MG63 (cell line): Measurements from ENCODE around the gene BRD1. TPM values are rescaled to one million over a fixed set of nuclear protein-coding genes. Genes with fewer than 3 reads are reported as not detected.
A peak's percentile ranks its signal among the peaks of the same experiment; 100 is the strongest.
"Not testable (repeated sequence)": the region's sequence is repeated elsewhere in the genome, so short reads cannot be mapped to it uniquely, and the experiment has no call there.

Experiments used
- DNase-seq: peaks from one replicate; pipeline ENCODE4 v3.0.0-alpha.2; 2020
- H3K27me3 ChIP-seq: fragments of 250-450 bp; sonication (Bioruptor Pico); 2 replicates; pipeline ENCODE4 v1.5.1; 2020; ENCODE audit warnings: mild to moderate bottlenecking, moderate library complexity
- H3K36me3 ChIP-seq: fragments of 250-450 bp; sonication (Bioruptor Pico); 2 replicates; pipeline ENCODE4 v1.5.1; 2020; ENCODE audit warnings: mild to moderate bottlenecking, moderate library complexity
- H3K4me3 ChIP-seq: fragments of 250-450 bp; sonication (Bioruptor Pico); 2 replicates; pipeline ENCODE4 v1.5.1; 2020; ENCODE audit warnings: mild to moderate bottlenecking, moderate library complexity
- H3K9me3 ChIP-seq: fragments of 250-450 bp; sonication (Bioruptor Pico); 2 replicates; pipeline ENCODE4 v1.5.1; 2020; ENCODE audit warnings: mild to moderate bottlenecking, moderate library complexity
- total RNA-seq: library from RNA; depleted of rRNA; stranded (reverse); fragments of >200 nt; shearing (Covaris generic); gene quantifications from 2 replicates; pipeline ENCODE4 v1.2.3, GENCODE V29; 2014; ENCODE audit warnings: low replicate concordance

The BRD1 gene
- total RNA-seq, 1 experiment from 2014 or later = 18.0 TPM

DNA sequence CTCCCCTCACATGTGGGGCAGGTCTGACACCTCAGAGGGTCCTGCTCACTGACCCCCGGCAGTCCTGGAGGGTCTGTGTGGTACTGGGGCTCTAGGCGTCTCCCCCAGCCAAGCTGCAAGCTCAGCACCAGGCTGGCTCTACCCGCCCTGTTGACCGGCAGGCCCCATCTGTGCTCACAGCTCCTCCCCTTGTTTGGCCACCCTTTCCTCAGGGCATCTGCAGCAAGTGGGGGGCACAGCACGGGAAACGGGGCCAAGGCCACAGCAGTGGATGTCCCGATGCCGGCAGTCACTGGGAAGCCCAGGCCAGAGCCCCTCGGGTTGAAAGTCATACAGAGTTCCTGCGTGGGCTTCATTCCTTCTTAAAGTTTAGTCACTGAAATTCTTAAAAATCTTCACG lies 5.9 kb downstream of the BRD1 start:
- H3K27me3 ChIP-seq, H3K9me3 ChIP-seq, DNase-seq, H3K4me3 ChIP-seq: not testable (repeated sequence)
- H3K36me3 ChIP-seq = peaks cover 88% of the 10 kb centered on the region

DNA sequence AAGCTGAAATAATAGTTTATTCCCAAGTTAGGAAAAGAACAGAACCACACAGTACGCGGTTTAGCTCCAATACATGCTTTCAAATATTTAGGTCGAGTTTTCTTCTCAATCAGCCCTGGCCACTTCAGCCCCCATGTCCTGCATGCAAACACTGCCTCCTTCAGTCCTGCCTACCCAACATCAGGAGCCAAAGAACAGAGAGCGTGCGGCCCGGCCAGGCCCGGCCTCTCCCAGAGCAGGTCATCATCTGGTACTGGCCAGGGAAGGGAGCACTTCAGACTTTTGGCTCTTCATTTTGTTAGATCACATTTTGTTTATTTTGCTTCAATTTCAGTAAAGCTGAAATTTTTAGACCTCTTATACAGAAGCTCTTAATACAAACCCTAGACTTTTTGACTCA lies 6.7 kb downstream of the BRD1 start:
- H3K27me3 ChIP-seq = no peaks in the 10 kb centered on the region
- no peak for DNase-seq
- no peak overlapping the region for H3K4me3 ChIP-seq
- no peaks in the 10 kb centered on the region for H3K9me3 ChIP-seq
- peaks cover 92% of the 10 kb centered on the region for H3K36me3 ChIP-seq

DNA sequence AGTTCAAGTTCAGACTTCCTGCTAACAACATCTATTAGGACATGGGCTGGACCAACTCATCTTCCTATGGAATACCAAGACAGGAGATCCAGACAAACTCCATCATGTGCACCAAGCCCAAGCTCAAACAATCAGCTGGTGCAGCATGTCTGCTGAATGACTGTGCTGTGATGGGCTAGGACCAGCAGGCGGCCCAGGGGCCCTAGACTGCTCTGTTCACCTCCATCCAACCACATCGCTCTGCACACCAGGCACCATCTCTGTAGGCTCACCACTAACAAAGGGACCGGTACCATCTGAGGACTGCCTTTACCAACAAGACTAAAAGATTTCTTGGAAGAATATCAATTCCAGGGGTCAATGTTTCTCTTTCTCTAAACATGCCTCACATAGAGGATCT lies 10.3 kb downstream of the BRD1 start:
- DNase-seq = no peak
- Histone ChIP-seq H3K27me3 (no peaks in the 10 kb centered on the region), H3K4me3 (no peak overlapping the region), H3K36me3 (peaks cover 77% of the 10 kb centered on the region), H3K9me3 (no peaks in the 10 kb centered on the region)

DNA sequence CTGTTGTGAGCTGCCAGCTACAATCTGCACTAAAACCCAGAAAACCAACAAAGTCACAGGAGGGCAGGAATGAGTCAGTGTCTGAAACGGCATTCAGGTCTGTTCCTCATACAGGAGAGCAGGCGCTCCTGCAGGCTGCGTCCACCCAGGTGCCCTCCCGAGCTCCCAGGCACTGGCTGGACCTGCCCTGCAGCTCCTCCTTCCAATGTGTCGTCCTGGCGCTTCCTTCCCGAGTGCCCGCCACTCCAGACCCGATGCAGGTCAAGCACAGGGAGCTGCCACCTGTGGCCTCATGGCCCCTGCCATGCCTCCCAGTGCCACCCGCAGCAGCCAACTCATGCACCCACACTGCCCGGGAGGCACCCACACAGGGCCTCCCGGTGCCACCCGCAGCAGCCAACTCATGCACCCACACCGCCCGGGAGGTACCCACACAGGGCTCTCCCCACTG lies 12.0 kb downstream of the BRD1 start:
- no peaks in the 10 kb centered on the region for H3K9me3 ChIP-seq
- no peak for DNase-seq
- H3K36me3 ChIP-seq = peaks cover 60% of the 10 kb centered on the region
- no peaks in the 10 kb centered on the region for H3K27me3 ChIP-seq
- no peak overlapping the region for H3K4me3 ChIP-seq

DNA sequence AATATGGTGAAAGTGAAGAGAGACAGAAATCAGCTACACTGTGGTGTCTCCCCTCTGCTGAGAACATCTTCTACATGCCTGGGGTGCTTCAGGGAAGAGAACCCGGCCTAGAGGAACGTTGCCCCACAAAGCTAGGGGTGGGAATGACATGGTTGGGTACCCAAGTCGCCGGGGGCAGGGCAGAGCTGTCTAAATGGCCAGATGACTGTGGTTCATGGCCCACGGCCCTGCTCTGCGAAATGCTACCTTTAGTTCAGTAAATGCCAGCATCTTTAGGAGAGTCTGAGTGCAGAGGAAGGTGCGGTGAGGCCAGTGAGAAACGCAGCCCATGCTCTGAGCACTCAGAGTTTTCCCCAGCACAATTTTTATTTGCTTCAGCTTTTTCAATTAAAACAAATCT lies 12.8 kb downstream of the BRD1 start:
- Histone ChIP-seq H3K36me3 (peaks cover 55% of the 10 kb centered on the region), H3K4me3 (no peak overlapping the region), H3K27me3 (no peaks in the 10 kb centered on the region), H3K9me3 (no peaks in the 10 kb centered on the region)
- no peak for DNase-seq

DNA sequence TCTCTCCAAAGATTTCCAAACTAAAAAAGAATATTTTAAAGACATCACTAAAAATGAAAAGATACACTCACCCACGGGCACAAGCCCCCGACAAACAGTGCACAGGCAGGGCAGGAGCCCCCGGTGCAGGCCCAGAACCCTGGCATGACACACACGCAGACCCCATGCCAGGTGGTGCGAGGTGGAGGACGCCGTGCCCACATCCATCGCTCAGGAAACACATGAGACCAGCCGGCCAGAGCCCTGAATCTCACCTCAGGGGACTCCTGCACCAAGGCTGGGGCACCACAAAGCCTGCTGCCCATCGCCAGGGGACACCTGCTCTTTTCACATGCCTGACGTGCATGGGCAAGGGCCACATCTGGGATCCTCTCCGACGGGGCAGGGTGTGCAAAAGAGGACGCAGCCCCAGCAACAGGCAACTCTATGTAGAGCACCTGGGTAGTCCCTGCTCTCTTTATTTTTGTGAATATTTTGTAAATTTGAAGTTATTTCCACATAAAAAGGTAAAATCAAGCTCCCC lies 13.4 kb downstream of the BRD1 start:
- Histone ChIP-seq H3K9me3 (no peaks in the 10 kb centered on the region), H3K36me3 (peaks cover 54% of the 10 kb centered on the region), H3K27me3 (no peaks in the 10 kb centered on the region), H3K4me3 (no peak overlapping the region)
- DNase-seq = no peak

DNA sequence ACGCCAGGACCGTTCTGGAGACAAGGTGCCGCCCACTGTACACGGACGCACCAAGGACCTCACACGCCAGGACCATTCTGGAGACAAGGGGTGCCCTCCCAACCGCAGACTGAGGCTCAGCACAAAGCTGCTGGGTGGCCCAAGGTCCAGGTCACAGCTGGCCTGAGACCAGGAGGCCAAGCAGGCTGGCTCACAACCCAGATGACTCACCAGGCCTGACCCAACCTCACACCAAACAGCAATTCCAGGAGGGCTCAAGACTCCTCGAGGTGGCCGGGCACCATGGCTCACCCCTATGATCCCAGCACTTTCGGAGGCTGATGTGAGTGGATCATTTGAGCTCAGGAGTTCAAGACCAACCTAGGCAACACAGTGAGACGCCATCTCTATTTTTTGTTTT lies 14.8 kb downstream of the BRD1 start:
- H3K27me3 ChIP-seq = no peaks in the 10 kb centered on the region
- H3K4me3 ChIP-seq = no peak overlapping the region
- no peaks in the 10 kb centered on the region for H3K9me3 ChIP-seq
- H3K36me3 ChIP-seq = peaks cover 46% of the 10 kb centered on the region
- DNase-seq = peak; percentile 62

DNA sequence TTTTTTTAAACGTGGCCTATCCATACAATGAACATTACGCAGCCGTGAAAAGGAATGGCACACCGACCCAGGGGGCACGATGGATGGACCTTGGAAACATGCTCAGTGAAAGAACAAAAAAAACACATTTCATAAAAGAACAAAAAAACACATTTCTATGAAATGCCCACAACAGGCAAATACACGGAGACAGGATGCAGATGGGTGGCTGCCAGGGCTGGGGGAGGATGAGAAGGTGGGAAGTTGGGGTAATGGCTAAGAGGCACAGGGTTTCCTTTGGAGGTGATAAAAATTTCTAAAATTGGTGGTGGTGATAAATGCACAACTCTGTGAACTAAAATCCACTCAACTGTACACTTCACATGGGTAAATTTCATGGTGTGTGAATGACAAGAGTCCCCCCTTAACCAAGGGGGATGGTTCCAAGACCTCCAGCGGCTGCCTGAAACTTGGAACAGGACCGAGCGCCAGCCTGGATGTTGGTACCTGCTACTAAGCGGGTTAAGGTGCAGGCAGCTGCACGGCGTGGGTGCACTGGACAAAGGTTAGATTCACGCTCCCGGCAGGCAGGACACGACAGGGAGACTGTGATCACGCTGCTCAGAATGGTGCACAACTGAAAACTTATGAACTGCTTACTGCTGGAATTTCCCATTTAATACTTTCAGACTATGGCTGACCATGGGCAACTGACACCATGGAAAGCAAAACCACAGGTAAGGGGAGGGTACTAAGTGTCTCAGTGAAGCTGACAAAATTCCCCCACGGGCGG lies 16.5 kb downstream of the BRD1 start:
- H3K9me3 ChIP-seq = no peaks in the 10 kb centered on the region
- H3K4me3 ChIP-seq = no peak overlapping the region
- no peak for DNase-seq
- H3K36me3 ChIP-seq = peaks cover 37% of the 10 kb centered on the region
- H3K27me3 ChIP-seq = no peaks in the 10 kb centered on the region

DNA sequence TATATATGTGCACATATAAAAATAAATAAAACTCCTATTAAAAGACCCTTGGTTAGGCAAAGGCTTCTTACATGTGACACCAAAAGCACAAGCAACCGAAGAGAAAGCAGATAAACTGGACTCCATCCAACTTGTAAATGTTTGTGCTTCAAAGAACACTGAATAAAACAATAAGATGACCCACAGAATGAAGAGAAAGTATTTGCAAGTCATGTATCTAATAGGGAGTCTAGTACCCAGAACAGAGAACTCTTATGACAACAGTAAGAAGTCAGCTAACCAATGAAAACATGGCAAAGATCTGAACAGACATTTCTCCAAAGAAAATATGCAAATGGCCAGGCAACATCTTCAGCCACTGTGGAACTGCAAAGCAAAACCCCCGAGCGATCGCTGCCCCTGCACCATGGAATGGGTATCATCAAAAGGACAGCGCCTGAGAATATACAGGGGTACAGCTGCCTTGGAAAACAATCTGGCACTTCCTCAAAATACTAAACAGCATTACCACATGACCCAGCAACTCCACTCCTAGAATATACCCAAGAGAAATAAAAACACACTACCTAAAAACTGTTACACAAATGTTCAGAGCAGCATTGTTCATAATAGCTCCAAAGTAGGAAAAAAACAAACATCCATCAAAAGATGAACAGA lies 17.2 kb downstream of the BRD1 start:
- DNase-seq = no peak
- no peak overlapping the region for H3K4me3 ChIP-seq
- no peaks in the 10 kb centered on the region for H3K9me3 ChIP-seq
- no peaks in the 10 kb centered on the region for H3K27me3 ChIP-seq
- H3K36me3 ChIP-seq = peaks cover 35% of the 10 kb centered on the region

DNA sequence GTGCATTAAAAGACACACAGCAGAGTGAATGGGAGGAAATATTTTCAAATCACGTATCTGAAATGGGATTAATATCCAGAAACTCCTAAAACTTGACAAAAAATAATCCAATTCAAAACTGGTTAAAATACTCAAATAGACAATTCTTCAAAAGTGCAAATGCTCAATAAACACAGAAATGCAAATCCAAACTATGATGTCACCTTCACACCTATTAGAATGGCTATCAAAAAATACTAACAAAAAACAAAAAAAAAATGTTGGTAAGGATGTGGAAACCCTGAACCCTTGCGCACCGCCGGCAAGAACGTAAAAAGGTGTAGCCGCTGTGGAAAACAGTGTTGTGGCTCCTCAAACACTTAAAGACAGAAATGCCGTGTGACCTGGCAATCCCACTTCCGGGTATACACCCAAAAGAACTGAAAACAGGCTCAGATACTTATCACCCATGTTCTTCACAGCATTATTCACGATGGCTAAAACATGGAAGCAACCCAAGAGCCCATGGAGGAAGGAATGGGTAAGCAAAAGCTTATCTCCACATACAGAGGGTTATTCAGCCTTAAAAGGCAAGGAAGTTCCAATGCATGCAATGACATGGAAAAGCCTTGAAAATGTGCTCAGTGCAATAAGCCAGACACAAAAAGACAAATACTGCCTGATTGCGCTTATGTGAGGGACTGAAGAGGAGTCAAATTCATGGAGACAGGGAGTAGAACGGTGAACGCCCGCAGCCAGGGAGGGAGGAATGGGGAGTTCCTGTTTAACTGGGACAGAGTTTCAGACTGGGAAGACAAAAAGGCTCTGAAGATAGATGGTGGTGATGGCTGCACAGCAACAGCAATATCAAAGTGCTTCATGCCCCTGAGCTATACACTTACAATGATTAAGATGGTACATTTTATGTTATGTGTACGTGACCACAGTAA lies 19.6 kb downstream of the BRD1 start:
- Histone ChIP-seq H3K9me3 (no peaks in the 10 kb centered on the region), H3K36me3 (peaks cover 27% of the 10 kb centered on the region), H3K27me3 (no peaks in the 10 kb centered on the region), H3K4me3 (no peak overlapping the region)
- DNase-seq = no peak

DNA sequence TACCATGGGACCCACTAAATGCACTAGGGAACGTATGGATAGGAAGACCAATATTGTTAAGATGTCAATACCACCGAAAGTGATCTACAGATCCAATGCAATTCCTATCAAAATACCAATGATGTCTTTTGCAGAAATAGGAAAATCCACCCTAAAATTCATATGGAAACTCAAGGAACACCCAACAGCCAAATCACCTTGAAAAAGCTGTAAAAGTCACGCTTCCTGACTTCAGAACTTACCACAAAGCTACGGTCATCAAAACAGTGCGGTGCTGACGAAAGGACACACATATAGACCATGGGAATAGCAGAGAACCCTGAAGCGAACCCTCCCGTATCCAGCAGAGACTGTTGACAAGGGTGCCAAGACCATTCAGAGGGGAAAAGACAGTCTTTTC lies 20.5 kb downstream of the BRD1 start:
- Histone ChIP-seq H3K27me3 (no peaks in the 10 kb centered on the region), H3K4me3 (no peak overlapping the region), H3K9me3 (no peaks in the 10 kb centered on the region), H3K36me3 (peaks cover 29% of the 10 kb centered on the region)
- no peak for DNase-seq

DNA sequence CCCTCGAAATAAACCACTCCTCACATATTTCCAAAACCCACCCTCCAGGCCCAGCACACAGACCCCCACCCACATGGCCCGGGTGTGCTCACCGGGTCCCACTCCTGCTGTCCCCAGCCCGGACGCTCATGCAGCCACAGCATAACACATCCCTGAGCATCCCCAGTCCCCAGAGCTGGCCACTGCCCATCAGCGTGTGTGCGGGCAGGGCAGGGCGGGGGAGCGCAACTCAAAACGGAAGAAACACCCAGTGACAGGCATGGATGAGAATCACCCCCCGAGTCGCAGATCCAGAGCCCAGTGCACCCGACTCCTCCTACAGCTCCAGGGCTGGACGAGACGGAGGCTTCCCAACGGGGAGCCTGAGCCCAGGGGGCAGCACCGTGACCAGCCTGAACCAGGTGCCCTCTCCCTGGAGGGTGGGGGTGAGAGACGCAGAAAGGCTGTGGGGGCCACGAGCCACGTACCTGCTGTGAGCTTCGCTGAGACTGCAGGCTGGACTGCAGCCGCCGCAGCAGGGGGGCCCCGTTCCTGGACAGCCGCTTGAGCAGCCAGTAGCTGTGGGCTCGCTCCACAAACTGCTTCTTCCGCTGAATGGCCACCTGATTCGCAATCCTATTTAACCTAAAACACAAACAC lies 23.8 kb downstream of the BRD1 start:
- no peak for DNase-seq
- H3K9me3 ChIP-seq = no peaks in the 10 kb centered on the region
- H3K4me3 ChIP-seq = no peak overlapping the region
- H3K36me3 ChIP-seq = peaks cover 29% of the 10 kb centered on the region
- no peaks in the 10 kb centered on the region for H3K27me3 ChIP-seq

DNA sequence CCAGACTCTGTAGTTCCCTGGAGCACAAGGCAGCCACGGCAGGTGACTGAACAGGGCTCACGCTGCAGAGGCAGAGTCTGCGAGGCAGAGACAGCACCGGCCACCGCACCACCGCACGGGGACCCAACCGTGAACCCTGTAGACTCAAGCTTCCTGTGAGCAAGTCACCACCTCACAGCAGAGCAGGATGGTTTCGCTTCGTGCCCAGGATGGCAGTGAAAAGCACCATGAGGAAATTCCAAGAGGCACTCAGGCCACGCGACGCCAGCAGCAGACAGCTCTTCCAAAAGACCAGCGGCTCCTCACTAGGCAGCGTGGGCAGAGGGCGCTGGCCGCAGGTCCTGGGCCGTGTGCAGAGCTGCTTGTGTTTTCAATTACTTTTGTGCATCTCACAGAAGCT lies 24.5 kb downstream of the BRD1 start:
- Histone ChIP-seq H3K9me3 (no peaks in the 10 kb centered on the region), H3K36me3 (peaks cover 33% of the 10 kb centered on the region), H3K4me3 (no peak overlapping the region), H3K27me3 (no peaks in the 10 kb centered on the region)
- no peak for DNase-seq

DNA sequence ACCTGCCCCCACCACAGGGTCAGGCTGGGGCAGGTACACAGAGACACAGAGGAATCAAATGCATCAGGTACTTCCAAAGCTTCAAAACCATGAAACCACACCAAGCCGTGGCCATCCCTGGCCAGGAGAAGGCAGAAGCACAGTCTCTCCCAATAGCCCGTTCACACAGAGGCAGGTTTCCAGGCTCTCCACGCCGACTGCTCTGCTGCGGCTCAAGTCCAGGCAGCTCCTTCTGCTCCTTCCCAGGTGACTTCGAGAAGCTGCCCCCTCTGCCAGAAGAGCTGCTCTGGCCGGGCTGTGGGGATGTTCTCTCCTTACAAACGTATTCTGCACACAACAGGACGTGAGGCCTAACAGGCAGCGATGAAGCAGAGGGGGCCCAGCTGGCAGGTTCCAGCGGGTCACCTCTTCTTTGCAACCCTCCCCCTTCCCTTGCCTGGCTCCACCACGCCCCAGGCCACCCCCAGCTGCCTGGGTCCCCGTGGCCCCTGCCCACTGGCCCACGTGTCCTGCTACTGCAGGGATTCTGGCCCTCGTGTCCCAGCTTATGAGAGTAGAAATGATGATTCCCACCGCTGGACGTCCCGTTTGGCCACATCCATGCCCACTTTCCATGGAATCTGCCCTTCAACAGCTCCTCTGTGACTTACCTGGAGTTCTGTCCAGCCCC lies 26.1 kb downstream of the BRD1 start:
- Histone ChIP-seq H3K4me3 (no peak overlapping the region), H3K36me3 (peaks cover 40% of the 10 kb centered on the region)

DNA sequence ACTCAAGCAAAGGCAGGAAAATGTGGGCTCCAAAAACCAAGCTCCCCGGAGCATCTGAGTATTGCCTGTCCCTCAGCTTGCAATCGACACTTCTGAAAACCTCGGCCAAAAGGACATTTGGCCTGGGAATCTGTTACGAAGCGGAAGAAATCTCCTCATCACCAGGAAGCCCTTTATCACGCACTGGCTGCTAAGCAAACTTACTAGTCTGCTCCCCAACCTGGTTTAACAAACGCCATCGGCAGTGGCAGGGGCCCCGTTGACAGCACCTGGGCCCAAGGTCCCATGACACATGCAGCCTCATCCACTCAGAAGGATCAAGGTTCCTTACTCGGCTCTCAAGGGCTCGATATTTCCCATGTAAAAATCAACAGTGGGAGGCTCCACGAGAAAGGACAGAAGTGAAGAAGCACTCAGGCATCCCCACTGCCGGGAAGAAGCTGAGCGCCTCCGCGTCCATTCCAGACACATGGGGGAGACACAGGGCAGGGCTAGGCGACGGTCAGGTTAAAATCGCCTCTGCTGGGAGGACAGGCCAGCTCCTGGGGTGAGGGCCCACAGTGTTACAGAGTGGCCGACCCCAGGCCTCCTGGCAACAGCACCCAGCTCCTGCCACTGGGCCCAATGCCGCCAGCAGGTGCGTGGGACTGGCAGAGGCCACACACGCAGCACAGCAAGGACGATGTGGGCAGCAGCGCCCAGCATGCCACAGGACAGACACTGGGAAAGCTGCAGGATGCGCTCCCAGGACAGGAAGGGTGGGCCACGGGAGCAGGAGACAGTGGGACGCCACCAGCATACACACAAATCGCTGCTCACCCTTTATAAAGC lies 27.1 kb downstream of the BRD1 start:
- H3K36me3 ChIP-seq = peaks cover 40% of the 10 kb centered on the region

More for the DNA sequence above, 26.1 kb downstream of the BRD1 start:
- Histone ChIP-seq H3K27me3 (no peaks in the 10 kb centered on the region), H3K9me3 (no peaks in the 10 kb centered on the region)
- DNase-seq = no peak

More for the DNA sequence above, 27.1 kb downstream of the BRD1 start:
- no peak overlapping the region for H3K4me3 ChIP-seq
- no peak for DNase-seq
- H3K27me3 ChIP-seq = no peaks in the 10 kb centered on the region
- H3K9me3 ChIP-seq = no peaks in the 10 kb centered on the region
